DMS53 (cell line): ENCODE results near the gene TBL1XR1.
"Not testable (repeated sequence)": the region's sequence is repeated elsewhere in the genome, so short reads cannot be mapped to it uniquely, and the experiment has no call there.

Experiments
- DNase-seq: peaks from one replicate; lab custom pipeline; 2025; lab: John Stamatoyannopoulos, UW

TBL1XR1 gene

GRCh38 chr3:177208223-177208622 lies 10.9 kb upstream of the TBL1XR1 start:
- no peak for DNase-seq

GRCh38 chr3:177206936-177207335 lies 9.7 kb upstream of the TBL1XR1 start:
- no peak for DNase-seq

- DNase-seq, result no peak
Measured at GRCh38 chr3:177203689-177204395, 6.6 kb upstream of the TBL1XR1 start.

- not testable (repeated sequence) for DNase-seq
Measured at GRCh38 chr3:177203016-177203415, 5.7 kb upstream of the TBL1XR1 start.

GRCh38 chr3:177201700-177202397 lies 4.6 kb upstream of the TBL1XR1 start:
- DNase-seq, result no peak

- no peak for DNase-seq
Measured at GRCh38 chr3:177199206-177199760, 2.0 kb upstream of the TBL1XR1 start.

- DNase-seq, result peak; percentile 93
Measured at GRCh38 chr3:177197727-177198460, 612 bp upstream of the TBL1XR1 start.

GRCh38 chr3:177196456-177197040 lies 734 bp downstream of the TBL1XR1 start:
- peak; percentile 52 for DNase-seq

- DNase-seq, result peak; percentile 40
Measured at GRCh38 chr3:177196008-177196455, 1.2 kb downstream of the TBL1XR1 start.

GRCh38 chr3:177195242-177195991 lies 1.9 kb downstream of the TBL1XR1 start:
- DNase-seq, result peak; percentile 13

- no peak for DNase-seq
Measured at GRCh38 chr3:177194299-177194698, 3.0 kb downstream of the TBL1XR1 start.

- DNase-seq, result no peak
Measured at GRCh38 chr3:177193688-177194268, 3.5 kb downstream of the TBL1XR1 start.

GRCh38 chr3:177193275-177193674 lies 4.0 kb downstream of the TBL1XR1 start:
- DNase-seq, result not testable (repeated sequence)

- no peak for DNase-seq
Measured at GRCh38 chr3:177190756-177191681, 6.3 kb downstream of the TBL1XR1 start.

GRCh38 chr3:177190184-177190583 lies 7.1 kb downstream of the TBL1XR1 start:
- DNase-seq, result not testable (repeated sequence)

- DNase-seq, result not testable (repeated sequence)
Measured at GRCh38 chr3:177188325-177188724, 9.0 kb downstream of the TBL1XR1 start.

GRCh38 chr3:177186306-177186705 lies 11.0 kb downstream of the TBL1XR1 start:
- DNase-seq, result no peak

GRCh38 chr3:177185035-177185574 lies 12.2 kb downstream of the TBL1XR1 start:
- no peak for DNase-seq

GRCh38 chr3:177184602-177185001 lies 12.7 kb downstream of the TBL1XR1 start:
- not testable (repeated sequence) for DNase-seq
